NOMO-1 treated with dmso at 0.1 percent for 144 hours (cell line): ENCODE measurements around the gene NFIA.

Experiments used
- DNase-seq: peaks from one replicate; lab custom pipeline; 2025; ENCODE audit not compliant: unreplicated experiment; lab: John Stamatoyannopoulos, UW

Gene NFIA

DNA sequence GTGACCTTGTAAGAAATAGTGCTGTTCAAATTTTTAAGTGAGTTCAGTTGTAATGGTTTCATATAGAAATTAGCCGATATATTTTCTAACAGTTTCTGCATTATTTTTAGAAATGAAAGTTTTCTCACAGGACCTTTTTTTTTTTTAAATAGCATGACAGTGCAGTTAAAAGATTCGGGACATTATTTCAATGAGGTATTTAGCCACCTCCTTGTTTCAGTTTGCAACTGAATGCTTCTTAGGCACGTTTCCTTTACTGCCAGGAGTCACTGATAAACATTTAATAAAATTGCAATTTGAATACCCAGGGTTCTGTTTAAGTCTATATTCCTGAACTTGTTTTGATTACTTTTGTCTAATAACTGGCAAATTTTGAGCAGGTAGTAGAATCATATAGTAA lies 337.9 kb downstream of the NFIA start:
- DNase-seq, result no peak

GRCh38 chr1:61420909-61421835 lies 338.8 kb downstream of the NFIA start:
- DNase-seq, result no peak

DNA sequence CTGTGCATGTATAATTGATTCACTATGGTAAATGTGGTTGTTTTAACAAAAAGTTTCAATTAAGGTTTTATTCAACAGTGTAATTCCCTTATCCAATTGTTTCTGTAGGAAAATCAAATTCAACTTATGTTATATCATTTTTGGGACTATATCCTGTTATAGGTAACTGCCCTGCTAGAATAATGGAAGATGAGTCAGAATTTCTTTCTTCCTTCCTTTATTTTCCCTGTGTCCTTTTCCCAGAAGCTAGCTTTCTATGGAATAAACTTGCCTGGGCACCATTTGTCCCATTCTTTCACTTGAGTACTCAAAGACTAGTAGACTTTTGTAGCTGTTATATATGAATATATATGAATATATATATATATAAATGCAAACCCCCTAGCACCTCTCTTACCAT lies 341.3 kb downstream of the NFIA start:
- no peak for DNase-seq

DNA sequence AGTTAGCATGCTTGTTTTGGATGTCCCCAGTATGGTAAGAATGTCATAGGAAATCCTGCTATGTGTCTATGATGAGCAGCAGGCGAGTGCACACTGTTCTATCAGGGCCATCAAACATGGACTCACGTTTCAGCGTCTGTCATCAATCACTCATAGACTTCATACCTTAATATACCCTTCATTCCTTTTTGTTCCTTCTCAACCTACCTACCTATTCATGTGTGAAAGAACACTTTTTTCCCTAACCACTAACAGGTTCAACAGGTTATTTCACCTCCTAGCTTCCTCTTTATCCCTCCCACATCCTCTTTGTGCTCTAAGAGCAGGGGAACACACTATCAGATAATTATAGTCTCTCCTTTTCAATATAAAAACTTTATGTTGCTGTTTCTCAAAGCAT lies 342.0 kb downstream of the NFIA start:
- DNase-seq, result no peak

DNA sequence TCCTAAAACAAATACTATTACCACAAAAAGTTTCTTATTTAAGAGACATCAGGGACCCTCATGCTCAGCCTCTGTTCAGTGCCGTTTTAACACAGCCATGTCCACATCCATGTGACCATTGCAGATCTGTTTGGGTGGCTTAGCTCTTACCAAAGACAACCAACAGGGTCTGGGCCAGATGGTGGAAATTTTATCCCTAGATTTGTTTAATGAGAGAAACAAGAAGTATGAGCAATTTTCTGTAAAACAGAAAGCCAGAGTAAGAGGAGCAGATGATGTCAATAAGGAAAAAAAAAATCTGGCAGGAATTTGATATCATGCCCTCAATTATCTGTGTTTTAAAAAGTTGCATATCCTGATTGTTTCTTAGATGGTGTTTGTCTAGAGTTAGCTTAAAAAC lies 342.7 kb downstream of the NFIA start:
- DNase-seq, result no peak

- DNase-seq, result no peak
Observed at GRCh38 chr1:61426254-61426653, 343.9 kb downstream of the NFIA start.

- no peak for DNase-seq
Observed at GRCh38 chr1:61426885-61427284, 344.5 kb downstream of the NFIA start.

DNA sequence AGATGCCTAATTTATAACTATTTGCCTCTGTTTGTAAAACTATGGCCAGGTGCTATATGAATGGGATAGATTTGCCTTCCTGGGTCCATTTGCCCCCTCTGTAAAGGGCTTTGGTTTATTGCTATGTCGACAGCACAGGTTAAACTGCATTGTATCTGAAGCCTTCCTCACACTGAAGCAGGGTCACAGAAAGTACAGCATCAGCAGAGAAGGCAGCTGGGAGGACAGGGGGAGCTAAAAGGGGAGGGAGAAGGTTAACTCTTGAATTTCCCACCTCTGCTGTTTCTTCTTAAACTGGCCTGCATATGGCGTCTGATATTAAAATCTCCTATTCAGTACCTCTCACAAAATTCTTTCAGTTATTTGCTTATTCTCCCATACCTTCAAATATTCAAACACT lies 345.1 kb downstream of the NFIA start:
- no peak for DNase-seq

- DNase-seq, result no peak
Observed at GRCh38 chr1:61428146-61428545, 345.8 kb downstream of the NFIA start.

DNA sequence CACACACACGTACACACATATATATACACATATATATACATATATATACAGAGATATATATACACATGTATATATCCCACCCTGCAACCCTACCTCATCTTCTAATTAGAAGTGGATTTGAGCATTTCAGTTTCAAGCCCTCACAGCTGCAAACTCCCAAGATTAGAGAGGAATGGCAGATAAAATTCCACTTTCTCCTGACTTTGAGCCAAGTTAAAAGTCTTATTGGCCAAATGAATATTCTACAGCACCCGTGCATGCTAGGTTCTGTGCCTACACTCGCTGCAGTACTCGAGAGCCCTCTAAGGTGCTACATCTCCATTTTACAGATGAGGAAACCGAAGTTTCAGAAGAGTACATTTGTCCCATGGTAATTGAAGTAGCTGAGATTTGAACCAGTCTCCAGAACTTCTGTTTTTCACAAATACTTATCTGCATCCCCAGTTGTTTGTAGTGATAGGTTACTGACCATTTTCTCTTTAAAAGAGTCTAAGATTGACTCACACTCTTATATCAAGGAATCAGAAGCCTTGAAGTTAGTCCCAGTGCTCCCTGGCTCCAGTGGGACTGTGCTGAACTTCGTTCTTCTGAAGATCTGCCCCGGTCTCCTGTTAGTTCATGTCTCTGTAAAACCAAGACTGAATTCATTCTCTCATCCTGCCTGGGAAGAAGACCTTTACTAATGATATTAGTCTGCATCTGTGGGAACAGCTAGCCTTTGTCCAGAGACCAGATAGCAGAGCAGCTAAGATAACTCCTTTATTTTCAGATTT lies 350.4 kb downstream of the NFIA start:
- no peak for DNase-seq

DNA sequence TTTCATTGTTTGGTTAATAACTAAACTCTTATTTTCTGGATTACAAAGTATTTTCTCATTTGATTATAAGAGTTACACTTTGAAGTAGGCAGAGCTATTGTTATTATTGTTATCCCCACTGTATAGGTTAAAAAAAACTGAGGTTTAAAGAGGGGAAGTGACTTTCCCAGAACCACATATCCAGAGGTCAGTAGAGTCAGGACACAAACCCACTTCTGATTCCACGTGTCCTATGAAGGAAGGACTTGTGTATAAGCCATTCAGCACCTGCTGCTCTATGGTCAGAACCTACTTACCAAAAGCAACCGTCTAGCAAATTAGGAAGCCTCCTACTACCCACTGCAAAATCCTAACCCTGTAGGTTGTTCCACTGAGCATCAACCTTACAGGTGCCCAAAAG lies 351.3 kb downstream of the NFIA start:
- DNase-seq, result no peak

GRCh38 chr1:61434276-61434675 lies 351.9 kb downstream of the NFIA start:
- DNase-seq, result no peak

- no peak for DNase-seq
Observed at GRCh38 chr1:61435226-61435625, 352.9 kb downstream of the NFIA start.

GRCh38 chr1:61436016-61436415 lies 353.7 kb downstream of the NFIA start:
- DNase-seq, result no peak

DNA sequence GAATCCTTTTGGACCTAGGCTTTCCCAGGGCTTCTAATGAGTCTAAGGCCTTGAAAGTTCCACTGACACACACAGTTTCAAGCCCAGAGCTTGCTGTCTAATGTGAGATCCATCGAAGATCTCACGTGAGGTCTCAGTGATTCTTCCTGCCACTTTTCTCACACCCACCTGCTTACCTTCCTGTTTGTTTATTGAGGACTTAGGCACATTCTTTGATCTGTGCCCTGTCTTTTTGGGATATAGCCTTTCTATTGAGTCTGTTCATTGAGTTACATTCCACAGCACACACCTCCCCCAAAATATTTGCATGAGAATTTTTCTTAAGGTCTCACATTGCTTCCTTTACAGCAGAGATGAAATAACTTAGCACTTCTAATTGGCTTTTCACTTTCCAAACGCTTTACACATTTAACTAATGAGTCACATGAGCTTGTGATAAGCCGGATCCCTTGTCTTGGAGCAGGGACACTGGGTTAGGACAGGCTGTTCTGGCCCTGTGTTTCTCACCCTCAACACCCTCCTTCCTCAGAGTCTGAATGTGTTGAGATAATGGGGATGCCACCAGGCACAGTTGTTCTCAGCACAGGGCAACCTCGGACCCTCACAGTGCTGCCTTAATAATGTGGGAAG lies 354.2 kb downstream of the NFIA start:
- DNase-seq, result no peak

GRCh38 chr1:61439234-61439633 lies 356.9 kb downstream of the NFIA start:
- DNase-seq, result no peak

DNA sequence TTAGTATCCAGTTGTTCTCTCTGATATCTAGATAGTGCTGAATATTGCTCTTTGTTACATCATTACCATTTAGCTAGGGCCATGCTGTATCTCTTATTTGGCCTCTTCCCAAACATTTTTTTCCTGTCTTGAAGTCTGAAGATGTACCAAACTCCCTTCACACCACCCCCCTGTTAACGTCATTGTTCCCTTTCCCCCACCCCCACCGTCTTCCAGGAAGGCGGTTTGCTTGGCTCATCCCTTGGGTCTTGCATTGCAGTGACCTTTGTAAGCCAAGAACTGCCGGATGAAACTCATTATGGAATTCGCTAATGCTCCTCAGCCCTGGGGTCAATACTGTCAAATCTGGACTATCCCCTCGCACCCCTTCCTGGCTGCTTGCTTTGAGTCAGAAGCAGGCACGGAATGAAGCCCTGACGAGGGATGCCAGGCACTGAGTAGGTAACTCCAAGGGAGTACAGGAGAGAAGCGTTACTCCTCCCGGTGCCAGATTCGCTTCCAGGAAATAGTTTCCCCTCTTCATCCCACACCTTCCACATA lies 359.4 kb downstream of the NFIA start:
- DNase-seq, result no peak

GRCh38 chr1:61442544-61442943 lies 360.2 kb downstream of the NFIA start:
- no peak for DNase-seq

- no peak for DNase-seq
Observed at GRCh38 chr1:61444288-61444687, 361.9 kb downstream of the NFIA start.

DNA sequence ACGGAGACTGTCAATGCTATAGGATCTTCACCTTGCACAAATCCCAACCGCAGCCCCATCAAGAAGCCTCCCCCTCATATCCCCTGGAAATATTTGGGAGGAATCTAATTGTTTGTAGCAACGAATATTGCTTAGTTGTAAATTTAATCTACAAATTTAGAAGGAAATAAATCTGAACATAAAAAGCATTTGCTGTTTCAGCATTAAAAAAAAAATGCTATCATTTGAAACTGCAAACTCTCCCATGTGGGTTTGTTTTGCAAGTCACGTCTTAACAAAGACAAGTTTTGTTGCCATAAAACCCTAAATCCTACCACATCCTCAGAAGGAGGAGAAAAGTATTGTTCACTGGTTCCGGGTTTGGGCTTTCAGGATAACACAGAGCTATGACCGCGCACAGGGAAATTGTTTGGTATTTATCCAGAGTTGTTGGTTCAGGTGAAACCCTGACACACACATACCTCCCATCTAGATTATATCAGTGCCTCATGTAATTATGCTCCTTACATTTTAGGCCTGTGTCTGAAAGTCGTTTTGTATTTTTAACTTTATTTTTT lies 363.0 kb downstream of the NFIA start:
- DNase-seq, result no peak

GRCh38 chr1:61446531-61446991 lies 364.2 kb downstream of the NFIA start:
- DNase-seq, result no peak
